ENCODE results near the gene CD99L2.
"Not testable (repeated sequence)": the region's sequence is repeated elsewhere in the genome, so short reads cannot be mapped to it uniquely, and the experiment has no call there.

CD99L2 gene

GRCh38 chrX:150889131-150889530, 9.3 kb downstream of the CD99L2 start:
- Histone ChIP-seq H4K8ac (ENCODE audit: low read depth, low read length) (no peak overlapping the region), H3K18ac (ENCODE audit: low read length) (no peak overlapping the region), H2BK12ac (ENCODE audit: low read length) (no peak overlapping the region), H2BK15ac (ENCODE audit: low read length) (no peak overlapping the region), H3K27ac (replicated peaks; ENCODE audit: low read length) (no peak overlapping the region), H3K79me1 (ENCODE audit: low read depth, low read length) (peaks cover 1% of the 10 kb centered on the region), H3K14ac (ENCODE audit: low read length) (no peak overlapping the region), H3K36me3 (replicated peaks in 1 of 2; ENCODE audit: control insufficient read depth in 2 of 2, insufficient read depth in 2 of 2, low read length in 2 of 2) (no peaks in the 10 kb centered on the region), H3K4me1 (ENCODE audit: control insufficient read depth in 2 of 2, insufficient read depth in 1 of 2, low read depth in 1 of 2, low read length in 2 of 2) (no peaks in the 10 kb centered on the region), H2BK5ac (ENCODE audit: low read length) (no peak overlapping the region), H3K9ac (ENCODE audit: low read depth, low read length, poor library complexity) (no peak overlapping the region), H2BK120ac (ENCODE audit: low read depth, low read length) (no peak overlapping the region), H3K4me3 (ENCODE audit: low read length in 2 of 2) (no peak overlapping the region), H3K27me3 (ENCODE audit: control insufficient read depth in 3 of 3, insufficient read depth in 3 of 3, low read depth in 1 of 3, low read length in 3 of 3) (no peaks in the 10 kb centered on the region), H2AFZ (ENCODE audit: low read length) (no peak overlapping the region), H3K9me3 (replicated peaks in 1 of 2; ENCODE audit: control insufficient read depth in 2 of 2, insufficient read depth in 1 of 2, low read depth in 1 of 2, low read length in 2 of 2) (no peaks in the 10 kb centered on the region), H4K91ac (ENCODE audit: low read depth, low read length, poor library complexity) (no peak overlapping the region), H2AK5ac (ENCODE audit: low read depth, low read length) (no peak overlapping the region), H3K4me2 (ENCODE audit: insufficient read depth, low read length, poor library complexity, severe bottlenecking) (no peak overlapping the region), H3K23ac (ENCODE audit: low read depth, low read length, poor library complexity) (no peak overlapping the region), H3K4ac (ENCODE audit: low read length) (no peak overlapping the region)
- DNase-seq (ENCODE audit: low spot score): no peak
- WGBS, 2 donors (ENCODE audit: extremely low coverage in 2 of 2, insufficient read length in 2 of 2, insufficient replicate concordance in 1 of 2): no CpG with 5 or more reads among the region's 3 CpGs

GRCh38 chrX:150887906-150888465, 10.5 kb downstream of the CD99L2 start:
- Histone ChIP-seq H2AFZ (ENCODE audit: low read length) (no peak overlapping the region), H3K23ac (ENCODE audit: low read depth, low read length, poor library complexity) (no peak overlapping the region)

GRCh38 chrX:150887268-150887667, 11.2 kb downstream of the CD99L2 start:
- H3K9me3 ChIP-seq (replicated peaks in 1 of 2; ENCODE audit: control insufficient read depth in 2 of 2, insufficient read depth in 1 of 2, low read depth in 1 of 2, low read length in 2 of 2); H3K18ac ChIP-seq (ENCODE audit: low read length); DNase-seq (ENCODE audit: low spot score); H3K4me3 ChIP-seq (ENCODE audit: low read length in 2 of 2); H3K27me3 ChIP-seq (ENCODE audit: control insufficient read depth in 3 of 3, insufficient read depth in 3 of 3, low read depth in 1 of 3, low read length in 3 of 3); H2BK5ac ChIP-seq (ENCODE audit: low read length); H3K79me1 ChIP-seq (ENCODE audit: low read depth, low read length); H2AK5ac ChIP-seq (ENCODE audit: low read depth, low read length); H3K36me3 ChIP-seq (replicated peaks in 1 of 2; ENCODE audit: control insufficient read depth in 2 of 2, insufficient read depth in 2 of 2, low read length in 2 of 2); H2BK15ac ChIP-seq (ENCODE audit: low read length); H2AFZ ChIP-seq (ENCODE audit: low read length); H3K14ac ChIP-seq (ENCODE audit: low read length); H2BK120ac ChIP-seq (ENCODE audit: low read depth, low read length); H3K4me1 ChIP-seq (ENCODE audit: control insufficient read depth in 2 of 2, insufficient read depth in 1 of 2, low read depth in 1 of 2, low read length in 2 of 2); H3K4me2 ChIP-seq (ENCODE audit: insufficient read depth, low read length, poor library complexity, severe bottlenecking); H3K23ac ChIP-seq (ENCODE audit: low read depth, low read length, poor library complexity); H3K27ac ChIP-seq (replicated peaks; ENCODE audit: low read length); H2BK12ac ChIP-seq (ENCODE audit: low read length); H3K4ac ChIP-seq (ENCODE audit: low read length); H4K91ac ChIP-seq (ENCODE audit: low read depth, low read length, poor library complexity); H4K8ac ChIP-seq (ENCODE audit: low read depth, low read length); H3K9ac ChIP-seq (ENCODE audit: low read depth, low read length, poor library complexity): not testable (repeated sequence)
- WGBS, 2 donors (ENCODE audit: extremely low coverage in 2 of 2, insufficient read length in 2 of 2, insufficient replicate concordance in 1 of 2): no CpG with 5 or more reads among the region's 9 CpGs

More at GRCh38 chrX:150887906-150888465, 10.5 kb downstream of the CD99L2 start:
- H3K14ac ChIP-seq (ENCODE audit: low read length): no peak overlapping the region
- no peaks in the 10 kb centered on the region for H3K27me3 ChIP-seq (ENCODE audit: control insufficient read depth in 3 of 3, insufficient read depth in 3 of 3, low read depth in 1 of 3, low read length in 3 of 3)
- H3K9ac ChIP-seq (ENCODE audit: low read depth, low read length, poor library complexity): no peak overlapping the region
- no peak for DNase-seq (ENCODE audit: low spot score)
- H3K4me1 ChIP-seq (ENCODE audit: control insufficient read depth in 2 of 2, insufficient read depth in 1 of 2, low read depth in 1 of 2, low read length in 2 of 2): no peaks in the 10 kb centered on the region
- no peak overlapping the region for H3K4me3 ChIP-seq (ENCODE audit: low read length in 2 of 2)
- H4K8ac ChIP-seq (ENCODE audit: low read depth, low read length): no peak overlapping the region
- no peak overlapping the region for H3K4me2 ChIP-seq (ENCODE audit: insufficient read depth, low read length, poor library complexity, severe bottlenecking)
- no peaks in the 10 kb centered on the region for H3K36me3 ChIP-seq (replicated peaks in 1 of 2; ENCODE audit: control insufficient read depth in 2 of 2, insufficient read depth in 2 of 2, low read length in 2 of 2)
- no peak overlapping the region for H2BK120ac ChIP-seq (ENCODE audit: low read depth, low read length)
- no peaks in the 10 kb centered on the region for H3K9me3 ChIP-seq (replicated peaks in 1 of 2; ENCODE audit: control insufficient read depth in 2 of 2, insufficient read depth in 1 of 2, low read depth in 1 of 2, low read length in 2 of 2)
- no peak overlapping the region for H3K27ac ChIP-seq (replicated peaks; ENCODE audit: low read length)
- no peak overlapping the region for H2BK5ac ChIP-seq (ENCODE audit: low read length)
- no peak overlapping the region for H2AK5ac ChIP-seq (ENCODE audit: low read depth, low read length)
- no peak overlapping the region for H3K18ac ChIP-seq (ENCODE audit: low read length)
- peaks cover 1% of the 10 kb centered on the region for H3K79me1 ChIP-seq (ENCODE audit: low read depth, low read length)
- H4K91ac ChIP-seq (ENCODE audit: low read depth, low read length, poor library complexity): no peak overlapping the region
- H2BK15ac ChIP-seq (ENCODE audit: low read length): no peak overlapping the region
- no peak overlapping the region for H3K4ac ChIP-seq (ENCODE audit: low read length)
- no peak overlapping the region for H2BK12ac ChIP-seq (ENCODE audit: low read length)
- WGBS, 2 donors (ENCODE audit: extremely low coverage in 2 of 2, insufficient read length in 2 of 2, insufficient replicate concordance in 1 of 2): no CpG with 5 or more reads among the region's 6 CpGs

DNA sequence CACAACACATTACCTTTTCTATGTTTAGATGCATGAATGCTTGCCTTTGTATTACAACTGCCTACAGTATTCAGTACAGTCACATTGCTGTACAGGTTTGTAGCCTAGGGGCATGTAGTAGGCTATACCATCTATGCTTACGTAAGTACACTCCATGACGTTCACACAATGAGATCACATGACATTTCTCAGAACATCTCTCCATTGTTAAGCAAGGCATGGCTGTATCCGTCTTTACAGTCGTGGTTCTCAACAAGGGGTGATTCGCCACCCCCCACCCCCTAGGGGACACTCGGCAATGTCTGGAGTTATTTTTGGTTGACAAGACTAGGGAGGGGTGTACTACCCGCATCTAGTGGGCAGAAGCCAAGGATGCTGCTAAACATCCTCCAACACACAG, 12.1 kb downstream of the CD99L2 start:
- H3K4me3 ChIP-seq (ENCODE audit: low read length in 2 of 2): no peak overlapping the region
- no peaks in the 10 kb centered on the region for H3K4me1 ChIP-seq (ENCODE audit: control insufficient read depth in 2 of 2, insufficient read depth in 1 of 2, low read depth in 1 of 2, low read length in 2 of 2)
- no CpG with 5 or more reads among the region's 7 CpGs for WGBS, 2 donors (ENCODE audit: extremely low coverage in 2 of 2, insufficient read length in 2 of 2, insufficient replicate concordance in 1 of 2)
- H4K91ac ChIP-seq (ENCODE audit: low read depth, low read length, poor library complexity): no peak overlapping the region
- no peak for DNase-seq (ENCODE audit: low spot score)
- no peak overlapping the region for H3K23ac ChIP-seq (ENCODE audit: low read depth, low read length, poor library complexity)
- no peak overlapping the region for H2AK5ac ChIP-seq (ENCODE audit: low read depth, low read length)
- H3K27me3 ChIP-seq (ENCODE audit: control insufficient read depth in 3 of 3, insufficient read depth in 3 of 3, low read depth in 1 of 3, low read length in 3 of 3): no peaks in the 10 kb centered on the region
- H4K8ac ChIP-seq (ENCODE audit: low read depth, low read length): no peak overlapping the region
- H3K4ac ChIP-seq (ENCODE audit: low read length): no peak overlapping the region
- no peak overlapping the region for H2BK15ac ChIP-seq (ENCODE audit: low read length)
- H3K27ac ChIP-seq (replicated peaks; ENCODE audit: low read length): no peak overlapping the region
- H2AFZ ChIP-seq (ENCODE audit: low read length): no peak overlapping the region
- H3K18ac ChIP-seq (ENCODE audit: low read length): no peak overlapping the region
- H3K14ac ChIP-seq (ENCODE audit: low read length): no peak overlapping the region
- no peak overlapping the region for H2BK120ac ChIP-seq (ENCODE audit: low read depth, low read length)
- no peak overlapping the region for H2BK5ac ChIP-seq (ENCODE audit: low read length)
- H3K9ac ChIP-seq (ENCODE audit: low read depth, low read length, poor library complexity): no peak overlapping the region
- no peaks in the 10 kb centered on the region for H3K36me3 ChIP-seq (replicated peaks in 1 of 2; ENCODE audit: control insufficient read depth in 2 of 2, insufficient read depth in 2 of 2, low read length in 2 of 2)
- no peak overlapping the region for H2BK12ac ChIP-seq (ENCODE audit: low read length)
- peaks cover 1% of the 10 kb centered on the region for H3K79me1 ChIP-seq (ENCODE audit: low read depth, low read length)
- H3K4me2 ChIP-seq (ENCODE audit: insufficient read depth, low read length, poor library complexity, severe bottlenecking): no peak overlapping the region
- H3K9me3 ChIP-seq (replicated peaks in 1 of 2; ENCODE audit: control insufficient read depth in 2 of 2, insufficient read depth in 1 of 2, low read depth in 1 of 2, low read length in 2 of 2): no peaks in the 10 kb centered on the region

All from neuronal stem cell (in vitro differentiated cells).